Fibroblast of lung (primary cell): Measurements from ENCODE around the gene KDM1A.

Experiments used
- EZH2 ChIP-seq: IDR thresholded peaks from 2 replicates; pipeline ENCODE4 v1.5.1; 2012; ENCODE audit warnings: low read length, control low read depth, mild to moderate bottlenecking; ENCODE audit errors: missing control alignments
- TF ChIP-seq, protein P1 (sequence below), 2 donors: IDR thresholded peaks in 1 of 2; conservative IDR thresholded peaks in 1 of 2; 1 replicate in 1 of 2; 2 replicates in 1 of 2; pipeline ENCODE4 v1.5.1; 2011 to 2012; ENCODE audit warnings: low read length in 2 of 2, control low read depth in 1 of 2, inconsistent platforms in 1 of 2, low read depth in 1 of 2, mild to moderate bottlenecking in 1 of 2

DNA sequence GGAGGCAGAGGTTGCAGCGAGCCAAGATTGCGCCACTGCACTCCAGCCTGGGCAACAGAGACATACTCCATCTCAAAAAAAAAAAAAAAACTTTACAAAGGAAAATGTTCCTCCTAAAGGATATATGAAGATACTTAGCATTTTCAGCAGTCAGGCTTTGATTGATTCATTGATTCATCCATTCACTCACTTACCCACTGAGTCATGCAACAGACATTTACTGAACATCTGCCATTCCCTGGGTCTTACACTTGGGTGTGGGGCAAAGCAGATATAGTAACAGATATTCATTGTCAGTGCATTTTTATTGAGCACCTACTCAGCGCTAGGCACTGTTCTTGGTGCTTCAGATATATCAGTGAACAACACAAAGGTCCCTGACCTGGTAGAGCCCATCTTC lies 41.0 kb upstream of the KDM1A start:
- TF ChIP-seq EZH2 = no peak
- TF ChIP-seq, protein P1, sequence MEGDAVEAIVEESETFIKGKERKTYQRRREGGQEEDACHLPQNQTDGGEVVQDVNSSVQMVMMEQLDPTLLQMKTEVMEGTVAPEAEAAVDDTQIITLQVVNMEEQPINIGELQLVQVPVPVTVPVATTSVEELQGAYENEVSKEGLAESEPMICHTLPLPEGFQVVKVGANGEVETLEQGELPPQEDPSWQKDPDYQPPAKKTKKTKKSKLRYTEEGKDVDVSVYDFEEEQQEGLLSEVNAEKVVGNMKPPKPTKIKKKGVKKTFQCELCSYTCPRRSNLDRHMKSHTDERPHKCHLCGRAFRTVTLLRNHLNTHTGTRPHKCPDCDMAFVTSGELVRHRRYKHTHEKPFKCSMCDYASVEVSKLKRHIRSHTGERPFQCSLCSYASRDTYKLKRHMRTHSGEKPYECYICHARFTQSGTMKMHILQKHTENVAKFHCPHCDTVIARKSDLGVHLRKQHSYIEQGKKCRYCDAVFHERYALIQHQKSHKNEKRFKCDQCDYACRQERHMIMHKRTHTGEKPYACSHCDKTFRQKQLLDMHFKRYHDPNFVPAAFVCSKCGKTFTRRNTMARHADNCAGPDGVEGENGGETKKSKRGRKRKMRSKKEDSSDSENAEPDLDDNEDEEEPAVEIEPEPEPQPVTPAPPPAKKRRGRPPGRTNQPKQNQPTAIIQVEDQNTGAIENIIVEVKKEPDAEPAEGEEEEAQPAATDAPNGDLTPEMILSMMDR (conservative IDR thresholded peaks at IDR 0.05 in 1 of 2, IDR thresholded peaks at IDR 0.05 in 1 of 2; ENCODE audit: low read depth in 1 of 2, low read length in 2 of 2) = no peak
